Right kidney (tissue), 1 donor: ENCODE measurements around the gene IGF1R.
A peak's percentile ranks its signal among the peaks of the same experiment; 100 is the strongest.

Experiments
- DNase-seq: peaks from one replicate; pipeline ENCODE4 v3.0.0-alpha.2; 2016

Gene IGF1R

DNA sequence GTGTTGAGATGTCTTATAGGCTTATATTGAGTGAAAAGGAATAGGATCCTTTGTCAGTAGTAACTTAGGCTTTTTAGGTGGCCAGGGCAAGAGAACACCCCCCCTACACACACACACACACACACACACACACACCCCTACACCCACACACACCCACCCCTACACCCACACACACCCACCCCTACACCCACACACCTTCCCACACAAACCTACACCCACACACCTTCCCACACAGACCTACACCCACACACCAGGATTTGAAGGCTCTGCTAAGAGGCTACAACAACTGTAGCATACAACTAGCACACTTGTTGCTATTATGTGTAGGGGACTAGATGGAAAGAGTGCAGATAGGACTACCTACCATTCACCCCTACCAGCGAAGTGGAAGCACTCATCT lies 186.6 kb downstream of the IGF1R start:
- DNase-seq: no peak

GRCh38 chr15:98835876-98836275 lies 187.5 kb downstream of the IGF1R start:
- no peak for DNase-seq

- no peak for DNase-seq
Observed at GRCh38 chr15:98838387-98839259, 190.3 kb downstream of the IGF1R start.

- no peak for DNase-seq
Observed at GRCh38 chr15:98840053-98840452, 191.7 kb downstream of the IGF1R start.

- no peak for DNase-seq
Observed at GRCh38 chr15:98841419-98841970, 193.2 kb downstream of the IGF1R start.

GRCh38 chr15:98842192-98842972 lies 194.0 kb downstream of the IGF1R start:
- no peak for DNase-seq

- DNase-seq: no peak
Observed at GRCh38 chr15:98842973-98843285, 194.6 kb downstream of the IGF1R start.

DNA sequence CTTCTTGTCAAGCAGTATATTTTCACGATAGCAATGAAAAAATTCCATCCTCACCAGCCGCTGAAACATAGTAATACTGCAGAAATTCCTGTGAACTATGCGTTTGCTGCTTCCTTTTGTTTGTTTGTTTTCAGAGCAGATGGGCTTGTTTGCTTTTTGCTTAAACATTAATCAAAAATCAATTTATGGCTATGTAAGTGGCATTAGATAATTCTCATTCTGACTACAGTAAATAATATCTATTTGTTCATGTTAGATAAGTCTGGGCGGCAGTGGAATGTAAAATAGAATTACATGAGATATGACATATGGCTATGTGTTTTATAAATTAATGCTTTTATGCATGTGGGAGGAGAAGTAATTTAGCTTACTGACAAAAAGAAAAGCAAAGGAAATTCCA lies 195.5 kb downstream of the IGF1R start:
- no peak for DNase-seq

DNA sequence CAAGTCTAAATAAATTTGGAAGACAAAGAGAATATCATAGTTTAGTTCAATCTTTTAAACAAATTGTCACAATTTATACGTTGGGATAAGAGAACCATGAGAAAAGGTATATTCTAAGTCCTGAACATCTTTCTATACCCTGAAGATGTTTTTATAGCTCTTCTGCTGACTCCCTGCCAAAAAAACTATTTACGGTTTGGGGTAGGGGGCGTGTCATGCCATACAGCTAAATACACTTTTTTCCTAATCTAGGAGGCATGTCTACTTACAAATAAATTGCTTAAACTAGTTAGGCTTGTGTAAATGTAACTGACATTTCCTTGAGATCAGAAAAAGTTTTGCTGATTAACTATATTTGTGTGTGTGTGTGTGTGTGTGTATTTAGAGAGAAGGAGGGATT lies 195.9 kb downstream of the IGF1R start:
- no peak for DNase-seq

DNA sequence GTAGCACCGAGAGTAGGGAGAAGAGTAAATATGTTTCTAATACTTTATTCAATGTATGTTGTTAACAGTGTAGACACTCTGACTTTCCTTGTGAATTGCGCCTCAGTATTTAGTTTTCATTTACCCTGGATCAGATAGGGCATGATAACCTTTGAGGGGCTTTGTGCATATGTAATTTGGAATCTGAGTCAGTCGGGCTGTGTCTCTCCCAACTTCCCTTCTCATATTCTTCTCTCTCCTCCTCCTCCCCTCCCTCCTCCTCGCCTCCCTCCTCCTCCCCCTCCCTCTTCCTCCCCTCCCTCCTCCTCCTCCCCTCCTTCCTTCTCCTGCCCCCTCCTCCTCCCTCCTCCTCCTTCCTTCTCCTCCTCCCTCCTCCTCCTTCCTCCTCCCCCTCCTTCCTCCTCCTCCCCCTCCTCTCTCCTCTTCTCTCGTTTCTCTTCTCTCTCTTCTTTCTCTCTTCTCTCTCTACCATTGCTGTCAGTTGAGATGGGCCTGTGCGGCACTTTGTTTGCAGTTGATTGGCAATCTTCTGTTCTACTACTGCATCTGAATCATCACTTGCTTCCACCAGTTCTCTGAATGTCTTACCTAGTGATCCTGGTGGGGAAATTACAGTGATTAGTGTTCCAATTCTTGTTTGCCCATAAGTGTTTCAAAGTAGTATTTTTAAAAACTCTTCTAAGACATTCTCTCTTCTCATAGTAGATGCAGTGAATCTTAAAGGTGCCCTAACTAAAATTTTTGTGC lies 197.0 kb downstream of the IGF1R start:
- no peak for DNase-seq

DNA sequence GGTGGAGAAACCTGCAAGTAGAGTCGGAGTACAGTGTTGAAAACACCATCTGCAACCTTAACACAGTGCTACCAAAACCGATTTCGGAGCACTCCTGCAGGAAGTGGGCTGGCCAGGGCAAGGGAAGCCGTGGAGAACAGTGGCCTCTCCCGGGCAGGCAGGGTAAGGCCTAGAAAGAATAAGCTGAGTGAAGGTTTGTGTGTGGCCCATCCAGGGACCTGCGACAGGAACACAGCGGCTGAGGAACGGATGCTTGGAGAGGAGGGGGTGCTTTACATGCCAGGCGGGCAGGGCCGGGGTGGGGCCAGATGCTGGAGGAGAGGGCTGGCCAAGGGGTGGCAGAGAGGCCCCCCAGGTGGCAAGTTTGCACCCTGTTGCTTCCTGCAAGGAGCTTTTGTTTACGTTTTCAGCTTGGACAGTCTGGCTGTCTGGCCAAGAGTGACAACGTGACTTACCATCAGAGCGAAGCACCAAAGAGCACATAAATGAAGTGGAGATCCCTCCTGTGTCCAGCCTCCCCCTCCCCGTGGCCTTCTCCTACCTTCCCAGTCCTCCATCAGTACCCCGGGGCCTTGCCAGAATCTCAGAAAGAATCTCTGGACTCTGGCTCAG lies 202.7 kb downstream of the IGF1R start:
- DNase-seq: peak; percentile 59

- DNase-seq: peak; percentile 75
Observed at GRCh38 chr15:98853161-98853560, 204.8 kb downstream of the IGF1R start.

DNA sequence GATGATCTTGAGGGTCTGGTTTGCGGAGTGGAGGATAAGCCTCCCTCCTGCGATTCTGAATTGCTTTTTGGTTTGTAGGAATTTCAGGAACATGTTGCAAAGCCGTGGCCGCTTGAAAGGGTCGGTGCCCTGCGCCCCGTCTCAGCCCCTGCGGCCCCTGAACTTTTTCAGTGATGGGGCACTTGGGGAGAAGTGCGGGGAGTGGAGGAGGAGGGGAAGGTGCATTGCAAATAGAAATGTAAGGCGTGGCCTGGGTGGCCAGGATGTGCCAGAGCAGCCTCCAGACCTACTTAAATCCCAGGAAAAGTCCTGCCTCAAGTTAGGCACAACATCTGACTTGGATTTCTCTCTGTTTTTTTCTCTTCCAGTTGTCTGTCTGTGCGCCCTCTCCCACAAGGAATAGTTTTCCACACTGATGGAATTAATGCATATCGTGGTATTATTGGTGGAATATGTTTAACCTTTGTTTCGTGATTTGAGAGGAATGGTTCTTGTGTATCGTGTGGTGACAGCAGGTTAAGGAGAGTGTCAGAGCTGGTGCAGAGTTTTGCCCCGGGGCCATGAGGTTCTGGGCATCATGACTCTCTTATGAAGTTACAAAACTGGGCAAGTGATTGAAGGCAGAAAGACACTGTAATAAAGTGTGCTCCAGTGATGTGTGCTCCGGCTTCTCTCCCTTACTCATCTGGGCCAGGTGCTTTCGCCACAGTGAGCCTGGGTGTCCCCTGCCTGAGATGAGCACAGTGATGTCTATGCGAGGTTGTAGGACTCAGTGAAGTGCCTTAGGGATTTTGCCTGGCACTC lies 205.5 kb downstream of the IGF1R start:
- no peak for DNase-seq

DNA sequence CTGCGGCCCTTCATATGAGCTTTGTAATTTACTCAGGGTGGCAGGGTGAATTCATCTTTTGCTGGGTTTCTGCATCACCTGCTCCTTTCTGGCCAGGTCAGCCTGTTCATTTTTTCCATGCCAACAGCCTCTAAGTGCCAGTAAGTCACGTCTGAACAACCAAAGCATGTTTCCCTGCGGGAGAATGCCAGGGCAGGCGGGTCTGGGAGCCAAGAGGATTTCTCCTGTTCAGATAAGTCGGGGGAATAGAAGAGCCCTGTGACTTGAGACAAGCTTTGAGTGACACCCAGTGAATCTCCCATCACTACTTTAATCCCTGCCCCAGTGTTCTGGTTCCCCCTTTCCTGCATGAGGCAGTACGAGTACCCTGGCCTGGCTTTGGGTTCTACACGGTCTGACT lies 206.2 kb downstream of the IGF1R start:
- no peak for DNase-seq

DNA sequence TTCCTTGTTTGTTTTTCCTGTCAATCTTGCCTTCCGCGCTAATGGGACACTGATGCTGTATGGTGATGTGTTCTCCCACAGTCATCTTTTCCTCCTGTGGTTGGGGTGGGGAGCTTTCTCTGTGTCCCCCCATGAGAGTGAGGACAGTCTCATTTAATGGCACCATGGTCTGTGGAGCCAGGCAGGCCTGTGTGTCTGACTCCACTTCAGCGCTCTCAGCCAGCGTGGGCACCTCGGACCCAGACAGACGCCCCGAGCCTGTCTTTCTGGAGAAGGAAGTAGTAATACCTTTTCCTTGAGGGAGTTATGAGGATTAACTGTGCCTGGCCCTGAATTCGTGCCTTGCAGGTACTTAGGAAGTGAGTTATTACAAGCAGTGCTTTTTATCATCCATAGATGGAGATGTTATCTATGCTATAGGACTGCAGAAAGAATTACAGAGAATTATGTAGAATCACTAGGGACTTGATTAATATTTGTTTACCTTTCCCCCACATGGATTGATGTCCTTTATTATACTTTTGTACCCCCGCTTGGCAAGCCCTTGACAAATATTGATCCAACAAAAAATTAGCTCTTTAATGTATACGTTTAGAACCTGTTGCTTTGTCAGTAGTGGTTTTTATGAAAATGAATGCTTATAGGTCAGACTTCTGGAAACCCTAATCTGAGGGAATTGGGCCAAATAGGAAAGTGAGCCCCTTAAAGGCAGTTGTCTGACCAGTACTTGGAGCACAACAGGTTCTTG lies 206.9 kb downstream of the IGF1R start:
- no peak for DNase-seq

- DNase-seq: no peak
Observed at GRCh38 chr15:98855815-98856531, 207.6 kb downstream of the IGF1R start.

DNA sequence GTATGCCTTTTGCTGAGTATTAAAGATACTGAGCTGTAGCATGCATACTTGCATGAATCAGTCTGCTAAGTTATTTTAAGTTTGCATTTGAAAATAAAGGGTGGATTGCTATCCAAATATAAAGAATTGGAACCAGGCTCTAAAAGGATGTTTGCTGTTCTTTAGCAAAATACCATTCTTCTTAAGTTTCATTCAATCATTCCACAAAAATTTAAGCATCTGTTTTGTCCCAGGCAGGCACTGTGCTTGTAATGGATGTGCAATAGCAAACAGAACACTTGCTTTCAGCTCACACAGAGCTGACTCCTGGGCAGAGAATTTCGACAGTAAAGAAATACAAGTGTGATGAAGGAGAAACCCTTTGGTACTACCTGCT lies 208.2 kb downstream of the IGF1R start:
- DNase-seq: no peak

GRCh38 chr15:98858610-98859023 lies 210.3 kb downstream of the IGF1R start:
- DNase-seq: no peak

- no peak for DNase-seq
Observed at GRCh38 chr15:98859149-98859548, 210.8 kb downstream of the IGF1R start.
